Memory B cell (primary cell): Measurements from ENCODE around the gene MAD1L1.

ENCODE experiments used
- ATAC-seq: fragments of 150-1000 bp; cut with Tn5 transposase; 2 replicates; pipeline ENCODE4 v1.10.0; 2021; ENCODE audit warnings: low read depth, mild to moderate bottlenecking, moderate library complexity
- DNase-seq, 2 donors: peaks; one replicate each; pipeline ENCODE4 v3.0.0; 2022; ENCODE audit warnings: low spot score in 2 of 2
- H3K27ac Mint-ChIP-seq: one replicate; pipeline ENCODE4 v1.8.0; 2022; ENCODE audit warnings: mild to moderate bottlenecking, moderate library complexity, mixed read lengths
- H3K27me3 Mint-ChIP-seq: one replicate; pipeline ENCODE4 v1.8.0; 2022; ENCODE audit warnings: mixed read lengths
- H3K36me3 Mint-ChIP-seq: one replicate; pipeline ENCODE4 v1.8.0; 2022; ENCODE audit warnings: mild to moderate bottlenecking, mixed read lengths
- H3K4me1 Mint-ChIP-seq: one replicate; pipeline ENCODE4 v1.8.0; 2022; ENCODE audit warnings: mixed read lengths
- H3K4me3 Mint-ChIP-seq: one replicate; pipeline ENCODE4 v1.8.0; 2022; ENCODE audit warnings: mild to moderate bottlenecking, moderate library complexity, mixed read lengths
- H3K9me3 Mint-ChIP-seq: one replicate; pipeline ENCODE4 v1.8.0; 2022; ENCODE audit warnings: mixed read lengths

The MAD1L1 gene

DNA sequence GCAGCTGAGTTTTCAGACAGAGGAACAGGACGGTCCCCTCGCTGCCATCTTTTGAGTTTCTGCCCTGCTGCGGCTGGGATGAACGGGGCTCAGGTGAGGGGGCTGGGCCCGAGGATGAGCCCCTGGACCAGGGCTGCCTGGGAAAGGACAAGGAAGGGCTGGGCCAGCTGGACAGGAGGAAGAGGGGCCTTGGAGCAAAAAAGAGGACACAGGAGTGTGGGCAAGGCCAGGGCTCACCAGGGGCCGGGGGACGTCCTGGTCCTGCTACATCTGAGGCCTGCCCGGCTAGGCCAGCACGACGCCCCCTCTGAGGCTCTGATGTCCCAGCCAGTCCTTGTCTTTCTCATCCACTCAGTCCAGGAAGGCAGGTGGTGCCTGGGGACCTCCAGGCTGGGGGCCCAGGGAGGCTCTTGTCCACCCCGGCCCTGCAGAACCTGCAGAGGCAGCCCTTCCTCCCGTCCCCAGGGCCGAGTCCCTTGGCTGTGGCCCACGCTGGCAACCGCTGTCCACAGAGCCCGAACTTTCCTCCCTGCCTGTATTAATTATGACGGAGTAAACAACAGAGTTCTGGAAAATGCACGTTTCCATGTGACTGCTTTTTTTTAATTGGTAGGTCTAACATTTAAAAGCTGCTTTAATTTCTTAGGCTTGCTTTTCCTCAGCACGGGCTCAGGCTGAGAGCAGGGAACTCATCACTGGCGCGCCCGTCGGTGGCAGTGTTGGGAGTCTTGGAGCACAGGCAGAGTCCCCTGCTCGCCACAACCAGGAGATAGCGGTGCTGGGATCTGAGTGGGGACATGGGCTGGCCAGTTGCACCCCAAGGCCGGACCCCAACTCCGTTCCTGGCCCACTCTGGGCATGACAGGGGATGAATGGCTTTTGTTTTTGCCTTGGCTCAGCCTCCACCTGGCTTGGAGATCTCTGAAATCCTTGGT, 375.0 kb downstream of the MAD1L1 start:
- H3K27ac Mint-ChIP-seq: no peak overlapping the region
- DNase-seq (no peak), ATAC-seq (no peak)
- H3K9me3 Mint-ChIP-seq: no peaks in the 10 kb centered on the region
- no peaks in the 10 kb centered on the region for H3K36me3 Mint-ChIP-seq
- no peaks in the 10 kb centered on the region for H3K27me3 Mint-ChIP-seq
- H3K4me1 Mint-ChIP-seq: peaks cover 2% of the 10 kb centered on the region
- H3K4me3 Mint-ChIP-seq: no peak overlapping the region

DNA sequence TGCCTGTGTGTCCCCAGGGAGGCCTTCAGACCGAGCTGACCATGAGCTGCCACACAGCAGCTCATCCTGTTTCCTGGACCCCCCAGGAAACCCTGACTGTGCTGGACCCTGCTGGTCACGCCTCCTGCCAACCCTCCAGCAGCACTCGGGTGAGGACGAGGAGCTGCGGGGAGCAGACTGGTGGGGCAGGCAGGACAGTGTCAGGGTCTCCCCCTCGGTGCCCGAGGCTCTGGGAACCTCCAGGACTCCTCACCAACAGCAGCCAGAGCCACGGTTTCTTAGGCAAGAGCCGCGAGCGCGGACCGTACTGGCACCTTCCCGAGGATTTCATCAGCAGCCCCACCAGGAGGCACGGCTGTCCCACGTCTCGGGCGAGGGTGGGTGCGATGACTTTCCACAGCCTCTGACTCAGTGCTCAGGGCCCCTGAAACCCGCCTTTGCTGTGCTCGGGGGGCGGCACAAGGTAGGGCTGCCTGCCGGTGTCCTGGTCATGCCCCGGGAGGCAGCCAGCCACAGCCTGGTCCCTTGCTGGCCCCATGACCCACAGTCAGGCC, 375.8 kb downstream of the MAD1L1 start:
- no peak overlapping the region for H3K27ac Mint-ChIP-seq
- H3K36me3 Mint-ChIP-seq: no peaks in the 10 kb centered on the region
- DNase-seq (no peak), ATAC-seq (no peak)
- no peaks in the 10 kb centered on the region for H3K9me3 Mint-ChIP-seq
- H3K4me3 Mint-ChIP-seq: no peak overlapping the region
- no peaks in the 10 kb centered on the region for H3K4me1 Mint-ChIP-seq
- no peaks in the 10 kb centered on the region for H3K27me3 Mint-ChIP-seq

DNA sequence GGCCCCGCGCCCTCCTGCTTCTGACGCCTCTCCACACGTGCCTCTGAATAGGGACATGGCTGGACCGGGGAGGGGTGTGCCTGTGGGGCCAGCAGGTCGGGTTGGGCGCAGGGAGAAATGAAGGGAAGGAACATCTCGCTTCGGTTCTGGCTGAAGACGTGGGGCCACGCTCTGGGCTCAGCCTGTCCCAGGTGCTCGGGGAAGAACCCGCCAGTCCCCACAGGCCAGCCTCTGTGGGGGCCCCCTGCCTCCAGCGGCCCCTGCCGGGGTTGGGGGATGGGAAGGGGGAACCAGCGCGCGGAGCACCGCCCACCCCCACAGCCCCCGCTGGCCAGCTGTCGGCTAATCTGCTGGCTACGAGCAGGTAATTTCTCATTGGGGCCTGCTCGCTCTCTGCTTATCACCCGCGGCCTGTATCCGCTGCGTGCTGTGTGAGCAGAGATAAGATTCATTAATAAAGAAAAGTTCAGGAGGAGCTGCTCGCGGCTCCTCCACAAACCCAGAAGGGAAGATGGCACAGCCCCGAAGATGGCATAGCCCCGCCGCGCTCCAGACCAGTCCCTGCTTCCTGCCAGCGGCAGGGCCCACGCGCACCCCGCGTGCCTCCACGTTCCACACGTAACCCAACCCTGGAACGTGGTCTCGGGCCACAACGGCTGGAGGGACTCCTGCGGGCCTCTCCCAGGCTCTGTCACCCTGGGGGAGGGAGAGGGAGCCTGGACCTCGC, 376.4 kb downstream of the MAD1L1 start:
- DNase-seq (no peak), ATAC-seq (no peak)
- H3K27ac Mint-ChIP-seq: no peak overlapping the region
- H3K9me3 Mint-ChIP-seq: no peaks in the 10 kb centered on the region
- no peaks in the 10 kb centered on the region for H3K36me3 Mint-ChIP-seq
- no peak overlapping the region for H3K4me3 Mint-ChIP-seq
- H3K27me3 Mint-ChIP-seq: no peaks in the 10 kb centered on the region
- H3K4me1 Mint-ChIP-seq: no peaks in the 10 kb centered on the region

DNA sequence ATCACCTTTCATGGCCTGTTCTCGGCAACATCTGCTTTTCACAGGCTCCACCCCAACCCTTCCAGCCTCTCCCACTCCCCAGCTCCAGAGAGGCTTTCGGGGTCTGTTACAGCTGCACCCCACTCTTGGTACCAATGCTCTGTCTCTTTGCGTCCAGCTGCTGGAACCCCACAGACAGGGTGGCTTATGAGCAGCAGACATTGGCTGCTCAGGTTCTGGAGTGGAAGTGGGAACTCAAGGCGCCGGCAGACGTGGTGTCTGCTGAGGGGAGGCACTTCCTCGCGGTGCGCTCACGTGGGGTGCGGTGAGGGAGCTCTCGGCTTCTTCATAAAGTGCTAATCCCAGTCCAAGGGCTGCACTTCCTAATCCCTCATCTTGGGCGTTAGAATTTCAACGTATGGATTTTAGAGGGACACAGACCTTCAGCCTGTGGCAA, 377.0 kb downstream of the MAD1L1 start:
- no peaks in the 10 kb centered on the region for H3K9me3 Mint-ChIP-seq
- ATAC-seq (no peak), DNase-seq (no peak)
- no peaks in the 10 kb centered on the region for H3K4me1 Mint-ChIP-seq
- H3K27me3 Mint-ChIP-seq: no peaks in the 10 kb centered on the region
- no peaks in the 10 kb centered on the region for H3K36me3 Mint-ChIP-seq
- no peak overlapping the region for H3K4me3 Mint-ChIP-seq
- no peak overlapping the region for H3K27ac Mint-ChIP-seq

DNA sequence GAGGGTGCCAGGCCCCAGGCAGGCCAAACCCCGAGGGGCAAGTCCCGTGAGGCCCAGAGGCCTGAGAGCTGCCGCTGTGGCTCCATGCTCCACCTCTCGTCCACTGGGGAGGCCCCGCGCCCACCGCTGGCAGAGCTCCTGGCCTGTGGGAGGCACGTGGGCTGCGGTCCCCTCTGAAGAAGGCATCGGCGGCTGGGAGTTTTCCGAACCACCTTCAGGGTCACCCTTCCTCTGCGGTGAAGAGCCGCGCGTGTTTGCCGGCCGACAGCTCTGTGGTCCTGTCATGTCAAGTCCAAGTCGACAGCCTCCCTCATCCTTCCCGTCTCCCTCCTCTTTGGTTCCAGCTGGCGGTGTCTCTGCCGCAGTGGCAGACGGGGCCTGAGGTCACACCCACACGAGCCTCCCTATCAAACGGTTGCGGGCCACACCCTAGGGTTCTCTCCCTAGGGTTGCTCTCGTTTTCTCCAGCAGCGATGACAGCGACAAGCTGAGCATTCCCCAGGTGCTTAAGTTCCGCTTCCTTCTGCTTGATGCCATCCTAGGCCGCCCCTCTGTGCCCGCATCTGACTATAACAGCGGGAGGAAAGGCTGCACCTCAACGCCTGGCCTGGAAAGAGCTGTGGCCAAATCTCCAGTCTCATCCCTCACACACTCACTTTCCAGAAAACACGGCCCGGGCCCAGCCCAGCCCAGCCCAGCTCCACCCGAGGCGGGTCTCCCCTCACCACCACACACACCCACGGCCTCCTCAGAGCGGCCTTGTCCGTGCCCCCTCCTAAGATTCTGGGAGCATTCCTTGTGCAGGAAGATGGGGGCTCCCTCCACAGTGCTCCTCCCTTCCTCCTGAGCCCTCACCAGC, 377.6 kb downstream of the MAD1L1 start:
- Mint-ChIP-seq H3K36me3 (no peaks in the 10 kb centered on the region), H3K4me1 (no peaks in the 10 kb centered on the region)
- DNase-seq: no peak

DNA sequence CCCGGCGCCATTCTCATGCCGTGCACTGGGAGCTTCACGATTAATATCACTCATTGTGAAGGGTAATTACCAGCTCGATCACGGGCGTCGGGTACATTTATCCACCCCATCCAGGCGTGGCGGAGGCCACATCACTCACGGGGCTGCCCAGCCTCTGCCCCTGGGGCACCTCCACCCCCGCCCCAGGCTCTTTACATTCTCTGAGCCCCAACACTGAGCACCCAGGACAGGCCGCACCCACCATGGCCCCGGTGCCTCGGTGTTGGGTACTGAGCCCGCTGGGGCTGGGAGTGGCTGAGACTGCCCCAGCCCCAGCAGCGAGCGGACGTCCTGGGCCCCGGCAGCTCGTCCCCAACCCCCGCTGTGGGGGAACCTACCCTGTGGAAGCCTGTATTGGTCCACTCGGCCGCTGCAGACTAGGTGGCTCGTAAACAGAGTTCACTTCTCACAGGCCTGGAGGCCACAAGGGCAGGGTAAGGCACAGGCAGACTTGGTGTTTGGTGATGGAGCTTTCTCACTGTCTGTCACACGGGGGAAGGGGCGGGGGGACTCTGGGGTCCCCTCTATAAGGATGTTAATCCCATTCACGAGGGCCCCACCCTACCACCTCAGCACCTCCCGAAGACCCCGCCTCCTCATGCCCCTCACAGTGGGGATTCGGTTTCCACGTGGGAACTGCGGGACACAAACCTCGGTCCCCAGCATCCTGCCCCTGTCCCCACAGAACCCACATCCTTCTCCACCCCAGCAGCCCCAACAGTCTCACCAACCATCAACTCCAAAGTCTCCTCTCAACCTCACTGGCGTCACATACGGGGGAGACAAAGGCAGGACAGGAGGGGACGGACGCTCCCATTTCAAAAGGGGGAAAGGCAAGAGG, 378.5 kb downstream of the MAD1L1 start:
- H3K27me3 Mint-ChIP-seq: no peaks in the 10 kb centered on the region
- H3K36me3 Mint-ChIP-seq: no peaks in the 10 kb centered on the region
- H3K9me3 Mint-ChIP-seq: no peaks in the 10 kb centered on the region
- DNase-seq: no peak
- no peak overlapping the region for H3K4me3 Mint-ChIP-seq
- no peaks in the 10 kb centered on the region for H3K4me1 Mint-ChIP-seq
- no peak overlapping the region for H3K27ac Mint-ChIP-seq
- no peak for ATAC-seq

More for the DNA sequence above, 377.6 kb downstream of the MAD1L1 start:
- H3K27me3 Mint-ChIP-seq: no peaks in the 10 kb centered on the region
- no peaks in the 10 kb centered on the region for H3K9me3 Mint-ChIP-seq
- H3K4me3 Mint-ChIP-seq: no peak overlapping the region
- no peak overlapping the region for H3K27ac Mint-ChIP-seq
- ATAC-seq: no peak

GRCh38 chr7:1853431-1853985, 379.2 kb downstream of the MAD1L1 start:
- Mint-ChIP-seq H3K4me1 (no peaks in the 10 kb centered on the region), H3K4me3 (no peak overlapping the region), H3K36me3 (no peaks in the 10 kb centered on the region), H3K27me3 (no peaks in the 10 kb centered on the region), H3K9me3 (no peaks in the 10 kb centered on the region), H3K27ac (no peak overlapping the region)
- DNase-seq: no peak
- no peak for ATAC-seq

GRCh38 chr7:1852517-1853430, 380.0 kb downstream of the MAD1L1 start:
- H3K36me3 Mint-ChIP-seq: no peaks in the 10 kb centered on the region
- no peak overlapping the region for H3K4me3 Mint-ChIP-seq
- ATAC-seq (no peak), DNase-seq (no peak)
- H3K27me3 Mint-ChIP-seq: no peaks in the 10 kb centered on the region
- H3K4me1 Mint-ChIP-seq: no peaks in the 10 kb centered on the region
- H3K9me3 Mint-ChIP-seq: no peaks in the 10 kb centered on the region
- H3K27ac Mint-ChIP-seq: no peak overlapping the region

DNA sequence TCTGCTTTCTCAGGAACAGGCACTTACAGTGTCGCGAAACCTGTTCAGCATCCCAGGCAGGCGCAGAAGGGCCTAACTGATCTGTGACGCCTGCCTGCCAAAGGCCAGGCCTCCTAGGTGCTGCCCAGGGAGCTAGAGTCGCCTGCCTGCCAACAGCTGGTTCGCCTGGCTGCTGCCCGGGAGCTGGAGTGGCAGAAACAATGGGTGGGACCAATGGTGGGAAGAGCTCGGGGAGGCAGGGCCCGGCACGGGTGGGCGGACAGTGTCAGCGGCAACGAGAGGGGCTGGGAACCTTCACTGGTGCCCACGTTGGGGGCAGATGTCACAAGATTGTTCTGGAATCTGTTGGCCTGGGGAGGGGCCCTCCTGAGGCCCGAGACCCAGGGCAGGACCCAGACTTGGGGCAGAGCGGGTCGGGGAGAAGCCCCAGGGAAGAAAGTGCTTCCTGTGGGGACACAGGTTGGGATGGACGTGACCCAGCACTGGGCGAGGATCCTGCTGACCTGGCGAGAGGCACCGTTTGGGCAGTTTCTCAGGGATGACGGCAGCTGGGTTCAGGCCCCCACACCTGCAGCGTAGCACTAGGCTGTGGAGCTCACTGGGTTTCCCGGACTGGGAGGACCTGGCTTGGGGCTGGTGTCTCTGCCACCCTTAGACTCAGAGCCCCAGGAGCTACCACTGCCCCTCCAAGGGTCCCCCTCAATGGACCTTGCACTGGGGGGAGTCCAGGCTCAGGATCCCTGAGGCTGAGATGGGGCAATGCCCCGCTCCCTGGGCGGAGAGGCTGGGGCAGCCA, 380.8 kb downstream of the MAD1L1 start:
- Mint-ChIP-seq H3K36me3 (no peaks in the 10 kb centered on the region), H3K4me3 (no peak overlapping the region), H3K27ac (no peak overlapping the region), H3K27me3 (no peaks in the 10 kb centered on the region), H3K9me3 (no peaks in the 10 kb centered on the region), H3K4me1 (no peaks in the 10 kb centered on the region)
- ATAC-seq (no peak), DNase-seq (no peak)

DNA sequence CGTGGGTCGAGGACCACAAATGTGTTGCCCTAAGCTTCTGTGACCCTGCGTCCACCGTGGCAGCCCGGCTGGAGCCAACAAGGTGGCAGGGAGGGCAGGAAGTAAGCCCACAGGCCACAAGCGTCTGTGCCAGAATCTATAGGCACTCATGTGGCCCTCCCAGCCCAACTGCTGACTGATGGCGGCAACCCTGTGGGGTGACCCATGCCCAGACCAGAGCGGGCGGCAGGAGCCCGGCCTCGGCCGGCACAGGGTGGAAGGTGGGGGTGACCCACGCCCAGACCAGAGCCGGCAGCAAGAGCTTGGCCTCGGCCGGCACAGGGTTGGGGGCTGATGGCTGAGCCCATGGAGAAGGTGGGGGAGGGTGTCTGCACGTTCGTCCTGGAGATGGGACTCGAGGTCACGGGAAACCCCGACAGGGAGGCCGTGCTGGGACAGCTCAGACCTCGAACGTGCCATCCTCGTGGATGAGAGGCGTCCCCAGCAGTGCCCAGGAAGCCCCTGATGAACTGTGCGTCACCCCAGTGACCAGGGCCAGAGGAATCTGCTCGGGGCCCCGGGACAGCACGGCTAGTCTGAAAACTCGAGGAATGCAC, 381.7 kb downstream of the MAD1L1 start:
- no peaks in the 10 kb centered on the region for H3K4me1 Mint-ChIP-seq
- no peak for DNase-seq
- H3K9me3 Mint-ChIP-seq: no peaks in the 10 kb centered on the region
- H3K27me3 Mint-ChIP-seq: no peaks in the 10 kb centered on the region
- H3K4me3 Mint-ChIP-seq: no peak overlapping the region
- no peak for ATAC-seq
- H3K36me3 Mint-ChIP-seq: peaks cover 2% of the 10 kb centered on the region
- no peak overlapping the region for H3K27ac Mint-ChIP-seq
